ENCODE results near the gene BCL7C. TPM values are rescaled to one million over a fixed set of nuclear protein-coding genes. Genes with fewer than 3 reads are reported as not detected.

The BCL7C gene
- total and polyA plus RNA-seq, 2 of the 13 experiments (the other 11 are each of a cell fraction or from before 2014, with no cell fraction given): 17.7 to 33.8 TPM

GRCh38 chr16:30903002-30903401, 9.1 kb upstream of the BCL7C start (continued):
- TF ChIP-seq POLR2AphosphoS5 (IDR thresholded peaks at IDR 0.05; ENCODE audit: low read depth, low read length) (no peak), FOXA3 (CRISPR knock-in tag; IDR thresholded peaks at IDR 0.05) (no peak), ISL2 (CRISPR knock-in tag; IDR thresholded peaks at IDR 0.05) (no peak), XBP1 (CRISPR knock-in tag; IDR thresholded peaks at IDR 0.05) (no peak), TIGD3 (CRISPR knock-in tag; IDR thresholded peaks at IDR 0.05; ENCODE audit: borderline replicate concordance) (no peak), ZNF225 (CRISPR knock-in tag; IDR thresholded peaks at IDR 0.05) (no peak), JARID2 (CRISPR knock-in tag; IDR thresholded peaks at IDR 0.05; ENCODE audit: insufficient replicate concordance) (no peak), MYPOP (CRISPR knock-in tag; IDR thresholded peaks at IDR 0.05) (no peak), KDM6A (CRISPR knock-in tag; IDR thresholded peaks at IDR 0.05; ENCODE audit: low read depth) (no peak), ONECUT2 (CRISPR knock-in tag; IDR thresholded peaks at IDR 0.05) (no peak), ZNF646 (CRISPR knock-in tag; IDR thresholded peaks at IDR 0.05) (no peak), ATAD3A (CRISPR knock-in tag; IDR thresholded peaks at IDR 0.05) (no peak), MLXIP (CRISPR knock-in tag; IDR thresholded peaks at IDR 0.05; ENCODE audit: borderline replicate concordance) (no peak), ZNF672 (CRISPR knock-in tag; IDR thresholded peaks at IDR 0.05) (no peak), HES4 (CRISPR knock-in tag; IDR thresholded peaks at IDR 0.05; ENCODE audit: borderline replicate concordance) (no peak), ZNF629 (CRISPR knock-in tag; conservative IDR thresholded peaks at IDR 0.05) (no peak), CAMTA2 (CRISPR knock-in tag; IDR thresholded peaks at IDR 0.05; ENCODE audit: borderline replicate concordance) (0 out of 2 replicates have a peak, but pooled peaks have one; percentile 1), ZNF674 (CRISPR knock-in tag; IDR thresholded peaks at IDR 0.05; ENCODE audit: low read depth) (no peak), TEF (CRISPR knock-in tag; IDR thresholded peaks at IDR 0.05) (no peak)

All from HepG2 (cell line).